Urothelium cell line (cell line): Measurements from ENCODE around the gene ANKRD33.

Experiments
- DNase-seq: peaks from one replicate; pipeline ENCODE4 v3.0.0; 2011; ENCODE audit warnings: low spot score, mixed read lengths
- FAIRE-seq: peaks from 2 replicates; lab custom pipeline; 2011; peaks lifted over from hg19 to GRCh38; lab: Jason Lieb, UNC

The ANKRD33 gene, protein sequence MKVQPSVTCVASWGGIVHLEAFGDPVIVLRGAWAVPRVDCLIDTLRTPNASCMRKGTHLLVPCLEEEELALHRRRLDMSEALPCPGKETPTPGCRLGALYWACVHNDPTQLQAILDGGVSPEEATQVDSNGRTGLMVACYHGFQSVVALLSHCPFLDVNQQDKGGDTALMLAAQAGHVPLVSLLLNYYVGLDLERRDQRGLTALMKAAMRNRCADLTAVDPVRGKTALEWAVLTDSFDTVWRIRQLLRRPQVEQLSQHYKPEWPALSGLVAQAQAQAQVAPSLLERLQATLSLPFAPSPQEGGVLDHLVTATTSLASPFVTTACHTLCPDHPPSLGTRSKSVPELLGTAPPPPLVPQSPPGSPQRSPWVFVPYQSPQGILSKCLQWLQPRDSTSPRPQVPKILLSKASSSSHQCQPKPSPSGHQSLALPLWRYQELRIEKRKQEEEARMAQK

DNA sequence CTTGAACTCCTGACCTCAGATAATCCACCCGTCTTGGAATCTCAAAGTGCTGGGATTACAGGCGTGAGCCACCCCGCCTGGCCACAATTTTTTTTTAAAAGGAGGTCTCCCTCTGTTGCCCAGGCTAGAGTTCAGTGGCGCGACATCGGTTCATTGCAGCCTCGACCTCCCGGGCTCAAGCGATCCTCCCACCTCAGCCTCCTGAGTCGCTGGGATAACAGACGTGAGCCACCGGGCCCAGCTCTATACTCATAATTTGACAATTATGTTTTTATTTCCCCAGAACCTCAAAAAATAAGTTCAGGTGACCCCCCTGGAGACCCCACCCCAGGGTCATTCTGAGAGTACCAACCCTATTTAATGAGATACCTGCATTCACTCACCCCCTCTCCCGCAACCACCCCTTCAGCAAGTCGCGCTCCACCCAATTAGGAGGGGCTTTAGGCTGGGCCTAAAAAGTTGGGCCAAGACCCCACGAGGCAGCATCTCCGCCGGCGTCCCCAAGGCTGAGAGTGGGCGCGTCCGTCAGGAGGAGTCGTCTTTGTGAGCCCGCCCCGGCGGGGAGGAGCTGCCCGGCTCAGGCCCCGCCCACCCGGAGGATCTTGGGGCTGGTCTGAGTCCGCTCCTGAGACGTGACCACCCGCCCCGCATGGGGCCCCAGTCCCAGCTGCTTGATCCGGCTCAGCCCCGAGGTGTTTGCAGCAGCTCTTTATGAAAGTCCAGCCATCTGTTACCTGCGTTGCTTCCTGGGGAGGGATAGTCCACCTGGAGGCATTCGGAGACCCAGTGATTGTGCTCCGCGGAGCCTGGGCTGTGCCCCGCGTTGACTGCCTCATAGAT is at the start of gene ANKRD33:
Gene ANKRD33, plus strand, starts transcription at position 628 of the 840 bp plus-strand sequence. Its CDS starts 84 bp downstream, at position 712.
- FAIRE-seq: no peak
- no peak for DNase-seq

DNA sequence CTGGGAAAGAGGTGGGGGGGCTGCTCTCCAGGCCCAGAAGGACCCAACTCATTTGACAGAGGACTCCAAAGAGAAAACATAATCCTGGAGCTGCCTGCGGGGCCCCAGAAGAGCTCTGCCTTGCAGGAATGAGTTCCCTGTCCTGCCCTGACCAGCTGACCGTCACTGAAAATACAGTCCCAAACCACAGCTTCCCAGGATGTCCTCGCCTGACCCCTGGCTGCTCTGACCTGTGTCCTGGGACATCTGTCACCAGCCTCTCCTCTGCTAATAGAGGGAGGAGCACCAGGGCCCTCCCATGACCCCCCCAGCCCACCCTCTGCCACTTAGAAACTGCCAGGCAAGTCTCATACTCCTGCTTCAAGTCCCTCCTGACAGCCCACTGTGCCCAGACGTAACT is 49.1 kb upstream of the ANKRD33 start:
- DNase-seq (no peak), FAIRE-seq (no peak)

DNA sequence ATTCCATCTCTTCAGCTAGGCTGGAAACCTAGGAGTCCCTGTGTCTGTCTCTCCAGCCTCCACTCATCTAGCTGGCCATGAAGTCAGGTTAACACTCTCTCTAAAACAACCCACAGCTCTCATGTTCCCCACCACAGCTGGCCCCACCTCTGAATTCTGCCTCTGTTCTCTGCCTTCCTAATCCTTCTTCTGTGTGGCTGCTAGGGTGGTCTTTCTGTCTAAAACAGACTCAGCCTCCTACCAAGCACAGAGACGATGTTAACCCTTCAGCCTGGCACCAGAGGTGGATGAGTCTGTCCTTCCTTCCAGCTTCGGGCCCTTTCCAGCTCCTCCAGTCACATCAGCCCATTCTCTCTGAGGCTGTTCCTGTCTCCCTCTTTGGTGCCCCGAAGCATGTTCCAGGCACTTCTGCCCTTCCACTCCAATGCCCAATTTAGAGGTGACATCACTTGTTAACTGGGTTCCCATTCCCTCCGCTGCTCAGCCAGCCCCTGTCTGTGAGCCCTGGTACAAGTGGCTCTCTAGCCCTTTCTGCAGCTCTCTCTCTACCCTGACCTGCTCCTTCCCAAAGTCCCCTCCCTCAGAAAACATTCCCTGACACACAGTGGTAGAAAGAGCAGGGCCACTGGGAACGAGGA is 48.5 kb upstream of the ANKRD33 start:
- FAIRE-seq (no peak), DNase-seq (no peak)

DNA sequence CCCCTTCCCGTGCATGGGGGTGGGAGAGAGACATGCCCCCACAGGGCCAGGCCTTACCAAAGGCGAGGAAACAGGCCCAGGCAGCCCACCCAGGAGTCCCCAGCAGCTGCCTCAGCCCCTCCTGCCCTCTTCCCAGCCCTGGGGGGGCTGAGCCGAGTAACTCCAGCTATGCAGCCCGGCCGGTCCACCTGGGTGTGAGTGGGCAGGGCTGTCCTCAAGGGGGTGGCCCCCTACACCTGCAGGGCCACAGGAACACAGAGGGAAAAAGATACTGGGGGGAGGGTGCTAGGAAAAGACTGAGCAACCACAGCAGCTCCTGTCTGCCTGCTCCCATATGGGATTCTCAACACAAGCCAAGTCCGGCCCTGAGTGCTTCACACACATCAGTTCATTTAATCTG is 46.9 kb upstream of the ANKRD33 start:
- FAIRE-seq: no peak
- no peak for DNase-seq

DNA sequence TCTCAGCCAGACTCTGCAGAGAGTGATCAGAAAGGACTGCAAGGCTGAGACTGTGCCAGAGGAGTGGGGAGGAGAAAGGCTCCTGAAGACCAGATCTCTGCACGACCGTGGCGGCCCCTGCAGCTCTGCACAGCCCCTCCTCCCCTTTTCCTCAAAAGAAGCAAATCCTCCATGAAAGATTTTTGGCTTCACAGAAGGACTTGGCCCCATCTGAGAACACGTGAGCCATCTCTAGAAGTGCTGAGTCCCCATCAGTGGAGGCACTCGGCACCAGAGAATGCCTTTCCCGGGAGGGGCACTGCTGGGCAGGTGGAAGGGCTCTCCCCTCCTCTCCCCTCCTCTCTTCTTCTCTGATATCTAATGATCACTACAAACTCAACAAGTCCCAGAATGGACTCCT is 46.2 kb upstream of the ANKRD33 start:
- DNase-seq: no peak
- no peak for FAIRE-seq

DNA sequence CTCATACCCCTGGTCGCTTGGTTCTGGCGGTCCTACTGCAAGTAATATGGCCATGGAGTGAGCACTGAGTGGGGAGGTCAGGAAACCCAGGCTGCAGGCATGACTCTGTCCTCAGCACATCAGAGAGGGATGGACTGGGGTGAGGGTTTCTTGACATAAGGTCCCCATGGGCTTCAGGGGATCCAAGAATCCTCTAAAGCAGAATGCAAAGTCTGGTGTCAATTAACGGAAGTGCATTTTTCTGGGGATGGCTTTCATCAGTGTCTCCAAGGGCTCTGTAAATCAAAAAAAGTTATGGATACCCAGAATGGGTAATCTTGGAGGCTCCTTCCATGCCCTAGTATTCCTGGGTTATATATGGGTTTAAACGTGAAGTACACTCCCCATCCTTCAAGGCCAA is 43.0 kb upstream of the ANKRD33 start:
- DNase-seq (no peak), FAIRE-seq (no peak)

DNA sequence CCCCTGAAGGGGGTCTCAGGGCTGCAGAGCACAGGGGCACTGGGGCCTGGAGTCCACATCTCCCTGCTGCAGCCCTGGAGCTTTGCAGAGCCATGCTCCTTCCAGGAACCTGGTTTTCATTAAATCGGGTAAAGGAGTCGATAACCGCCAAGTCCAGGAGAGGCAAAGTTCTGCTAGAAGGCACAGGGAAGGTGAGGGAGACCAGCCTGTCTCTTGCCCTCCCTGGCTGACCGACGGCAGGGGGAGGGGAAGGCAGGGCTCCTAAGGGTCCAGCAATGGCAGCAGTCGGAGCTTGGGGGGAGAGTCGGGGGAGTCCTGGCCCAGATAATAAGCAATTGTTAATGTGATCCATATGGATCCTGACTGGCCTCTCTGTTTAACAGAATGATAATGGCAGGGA is 42.4 kb upstream of the ANKRD33 start:
- no peak for DNase-seq
- no peak for FAIRE-seq

DNA sequence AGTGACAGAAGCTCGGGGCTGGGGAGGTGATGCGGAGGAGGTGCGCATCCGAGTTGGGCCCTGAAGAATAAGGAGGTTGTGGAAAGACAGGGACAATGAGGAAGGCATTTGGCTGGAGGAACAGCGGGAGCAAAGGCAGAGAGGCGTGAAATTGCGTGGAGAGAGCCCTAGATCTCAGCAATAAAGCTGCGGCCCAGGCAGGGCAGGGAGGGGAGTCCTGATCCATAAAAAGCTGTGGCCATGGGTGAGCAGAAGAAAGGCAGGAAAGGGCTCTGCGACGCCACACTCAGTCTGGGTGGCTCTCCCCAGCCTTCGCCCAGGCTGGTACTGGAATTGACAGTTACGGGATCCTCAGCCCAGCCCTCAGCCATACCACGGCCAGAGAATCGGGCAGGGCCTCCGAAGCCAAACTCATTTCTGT is 41.6 kb upstream of the ANKRD33 start:
- FAIRE-seq: no peak

DNA sequence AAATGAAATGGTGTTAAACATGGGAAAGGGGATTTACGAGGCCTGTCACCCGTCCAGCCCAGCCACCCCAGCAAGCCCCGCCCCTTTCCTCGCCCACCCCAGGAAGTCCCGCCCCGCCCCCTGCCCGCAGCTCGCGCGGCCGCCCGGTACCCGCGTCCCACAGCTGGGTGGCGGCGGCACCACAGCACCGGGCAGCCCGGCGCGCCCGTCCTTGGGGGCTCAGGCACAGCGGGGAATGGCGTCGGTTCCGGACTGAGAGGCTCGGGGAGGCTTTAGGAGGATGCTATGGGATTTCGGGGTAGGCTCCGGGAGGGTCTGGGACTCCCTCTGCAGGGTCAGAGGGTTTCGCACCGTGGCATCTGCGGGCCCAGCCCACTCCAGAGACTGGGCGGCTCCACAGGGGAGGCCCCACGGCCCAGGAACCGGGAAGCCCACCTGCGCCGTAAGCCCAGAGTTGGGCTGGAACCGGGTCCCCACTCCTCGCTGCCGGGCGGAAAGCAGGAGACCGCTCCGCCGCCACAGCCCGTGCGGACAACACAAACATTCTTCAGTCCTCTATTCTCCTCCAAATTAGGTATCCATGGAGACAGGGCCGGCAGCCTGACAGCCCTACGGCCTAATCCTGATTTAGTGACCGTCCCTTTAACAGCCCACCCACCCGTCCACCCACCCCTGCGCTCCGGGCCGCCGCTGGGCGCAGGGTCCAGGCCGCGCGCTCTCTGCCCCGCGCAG is 40.8 kb upstream of the ANKRD33 start:
- FAIRE-seq (no peak), DNase-seq (peak; percentile 76)

More for the DNA sequence above, 41.6 kb upstream of the ANKRD33 start:
- no peak for DNase-seq

DNA sequence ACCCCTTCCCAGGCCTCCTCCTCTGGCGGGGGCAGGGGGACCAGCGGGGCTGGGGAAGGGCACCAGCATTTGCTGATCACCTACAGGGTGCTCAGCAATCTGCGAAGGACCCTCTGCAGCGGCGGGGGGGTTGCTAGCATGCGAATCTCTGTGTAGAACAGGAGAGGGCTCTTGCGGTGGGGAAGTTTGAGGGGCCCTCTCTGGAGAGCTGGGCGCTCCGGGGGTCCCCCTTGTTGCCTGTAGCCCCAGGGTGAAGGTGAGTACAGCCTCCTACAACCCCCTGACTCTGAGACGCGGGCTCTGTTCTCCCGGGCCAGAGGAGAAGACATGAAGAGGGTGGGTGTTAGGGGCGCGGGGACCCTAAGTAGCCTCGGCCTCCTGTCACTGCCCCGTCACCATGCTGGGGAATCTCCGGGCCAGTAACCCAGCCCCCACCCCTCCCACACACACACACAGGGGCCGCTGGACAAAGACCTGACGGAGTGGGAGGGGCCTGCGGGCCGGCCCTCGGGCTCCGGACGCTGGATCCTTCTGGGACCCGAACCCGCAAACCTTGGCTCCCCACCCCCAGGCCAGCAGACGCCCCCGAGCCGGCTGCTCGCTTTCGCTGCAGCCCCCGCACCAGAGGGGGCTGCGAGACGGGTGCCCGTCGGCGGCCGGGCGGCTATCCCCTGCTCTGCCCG is 40.1 kb upstream of the ANKRD33 start:
- DNase-seq: peak; percentile 40
- FAIRE-seq: no peak

DNA sequence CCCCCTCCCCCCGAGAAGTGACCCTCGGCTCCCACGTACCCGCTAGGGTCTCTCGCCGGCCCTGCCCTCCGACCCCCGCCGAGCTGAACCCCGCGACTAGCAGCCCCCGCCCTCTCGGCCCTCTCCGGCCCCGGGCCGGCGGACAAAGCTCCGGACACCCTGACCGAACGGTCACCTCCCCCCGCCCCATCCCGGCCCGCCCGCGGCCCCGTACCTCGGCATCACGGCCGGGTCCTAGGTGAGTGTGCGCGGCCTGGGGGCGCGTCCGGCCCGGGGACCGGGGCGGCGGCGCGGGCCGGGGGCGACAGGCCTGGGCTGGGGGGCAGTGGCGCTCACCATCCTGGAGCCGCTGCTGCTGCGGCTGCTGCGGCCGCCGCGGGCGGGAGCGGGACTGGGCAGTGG is 39.6 kb upstream of the ANKRD33 start, which contains the start of gene FIGNL2:
Gene FIGNL2, minus strand, starts transcription at position 393 of the 402 bp plus-strand sequence. CDS start 26,305 bp downstream, outside the sequence.
- DNase-seq (no peak), FAIRE-seq (no peak)

DNA sequence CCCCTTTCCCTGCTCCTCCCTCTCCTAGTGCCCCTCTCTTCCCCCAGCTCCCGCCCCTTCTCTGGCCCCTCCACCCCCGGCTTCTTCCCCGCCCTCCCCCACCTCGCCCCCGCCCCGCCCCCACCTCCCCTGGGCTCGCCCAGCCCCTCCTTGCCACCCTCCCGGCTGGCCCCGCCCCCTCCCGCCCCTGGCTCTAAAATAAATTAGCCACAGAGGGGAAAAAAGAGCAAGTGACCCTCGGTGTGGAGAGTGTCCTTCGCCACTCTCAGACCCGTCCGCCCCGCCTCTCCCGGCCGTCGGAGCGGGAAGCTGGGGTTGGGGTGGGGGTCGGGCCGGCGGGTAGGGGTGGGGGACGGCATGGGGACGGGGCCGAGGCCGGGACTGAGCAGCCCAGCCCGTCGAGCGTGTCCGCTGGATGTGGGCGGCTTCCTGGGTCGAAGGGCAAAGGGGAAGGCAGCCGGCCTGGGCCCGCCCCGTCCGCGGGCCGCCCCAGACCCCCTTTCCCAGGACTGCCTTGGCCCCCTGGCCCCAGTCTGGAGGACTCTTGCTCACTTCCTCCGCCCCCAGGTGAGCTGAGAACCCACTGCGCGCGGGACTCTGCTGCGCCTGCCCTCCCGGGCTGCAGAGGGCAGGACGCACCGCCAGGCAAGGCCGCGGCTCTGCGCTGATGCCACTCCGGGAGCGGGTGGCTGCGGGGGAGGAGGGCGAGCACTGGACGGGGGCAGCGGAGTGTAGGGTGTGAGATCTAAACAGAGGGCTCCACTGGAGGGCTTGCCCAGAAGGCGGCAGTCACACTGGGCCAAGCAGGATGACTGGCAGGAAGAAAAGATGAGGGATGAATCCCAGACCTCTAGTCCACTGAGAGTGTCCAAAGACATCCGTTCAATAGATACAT is 38.8 kb upstream of the ANKRD33 start:
- peak; percentile 49 for DNase-seq
- FAIRE-seq: no peak

DNA sequence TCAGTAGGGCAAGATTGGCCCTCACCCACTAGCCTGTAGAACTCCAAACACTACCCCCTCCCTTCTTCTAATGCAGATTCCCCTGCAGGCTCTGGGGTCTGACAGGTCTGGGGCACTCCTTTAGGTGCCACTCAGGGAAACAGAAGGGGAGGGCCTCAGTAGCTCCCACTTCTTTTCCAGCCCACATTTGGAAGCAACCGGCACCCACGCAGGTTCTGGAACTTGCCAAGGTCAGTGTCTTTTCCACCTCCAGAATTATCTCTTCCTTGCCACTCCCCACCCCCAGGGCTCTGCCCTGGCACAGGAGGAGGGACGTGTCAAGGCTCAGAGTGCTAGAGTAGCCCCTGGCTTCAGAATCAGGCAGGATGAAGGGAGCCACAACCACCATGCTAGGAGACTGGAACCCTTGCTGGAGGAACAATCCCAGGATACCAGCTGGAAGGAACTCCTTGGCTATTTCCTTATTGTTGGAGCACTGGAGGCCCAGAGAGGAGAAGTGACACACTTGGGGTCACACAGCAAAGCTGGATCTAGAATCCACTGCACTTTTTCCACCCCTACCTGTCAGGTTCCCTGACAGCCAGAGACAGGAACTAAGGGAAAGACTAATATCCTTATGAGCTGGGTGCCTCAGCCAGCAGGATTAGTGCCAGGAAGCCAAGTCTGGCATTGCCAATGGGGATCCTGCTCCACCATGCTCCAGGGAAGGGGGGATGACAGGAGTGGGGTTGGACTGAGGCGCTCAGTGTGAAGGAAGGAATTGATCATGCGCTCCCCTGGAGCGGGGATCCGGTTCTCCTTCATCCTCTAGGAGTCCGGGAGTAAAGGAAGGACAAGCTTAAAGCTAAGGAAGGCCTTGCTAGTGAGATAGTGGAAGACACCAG is 37.6 kb upstream of the ANKRD33 start:
- no peak for DNase-seq
- no peak for FAIRE-seq

DNA sequence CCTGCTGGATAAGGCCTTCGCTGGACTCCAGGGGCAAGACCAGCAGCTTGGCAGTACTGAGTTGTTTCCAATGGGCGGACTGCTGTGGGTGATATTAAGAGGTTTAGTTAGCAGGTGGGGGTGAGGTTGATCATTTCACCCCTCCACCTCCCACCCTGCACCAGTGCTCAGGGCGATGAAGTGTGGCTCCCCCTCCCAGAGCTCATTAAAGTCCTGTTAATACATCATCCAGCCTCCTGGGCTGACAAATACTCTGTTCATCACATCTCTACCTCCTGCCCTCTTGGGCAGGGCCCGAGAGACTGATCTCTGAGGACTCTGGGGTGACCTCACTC is 37.0 kb upstream of the ANKRD33 start:
- FAIRE-seq (no peak), DNase-seq (no peak)

DNA sequence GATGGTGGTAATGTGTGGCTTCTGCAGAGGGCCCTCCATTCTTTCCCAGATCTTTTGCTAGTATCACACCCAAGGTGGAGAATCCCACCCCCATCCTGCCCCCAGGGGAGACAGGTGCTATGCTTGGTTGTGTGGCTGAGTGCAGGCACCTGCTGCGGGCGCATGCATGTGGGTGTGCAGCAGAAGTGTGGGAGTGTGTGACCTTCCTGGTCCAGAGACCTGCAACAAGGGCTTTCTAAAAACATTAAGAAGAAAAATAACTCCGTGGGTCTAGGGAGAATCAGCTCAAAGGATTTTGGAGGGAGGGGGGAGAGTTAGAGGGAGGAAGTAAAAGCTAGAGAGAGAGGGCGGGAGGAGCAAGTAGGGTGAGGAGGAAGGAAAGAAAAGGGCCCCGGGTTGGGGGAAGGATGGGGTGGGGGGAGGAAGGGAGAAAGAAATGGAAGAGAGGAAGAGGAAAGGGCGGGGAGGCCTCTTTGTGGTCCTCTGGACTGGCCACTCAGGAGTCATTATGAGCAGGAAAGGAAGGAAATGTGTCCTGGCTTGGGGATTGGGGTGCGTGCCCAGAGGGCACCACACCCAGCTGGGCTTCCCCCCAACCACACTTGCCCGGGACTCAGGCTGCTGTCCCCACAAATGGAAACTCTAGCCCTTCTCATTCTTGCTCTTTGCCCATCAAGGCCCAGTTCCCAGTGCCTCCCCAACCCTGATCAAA is 36.3 kb upstream of the ANKRD33 start:
- FAIRE-seq (no peak), DNase-seq (no peak)

DNA sequence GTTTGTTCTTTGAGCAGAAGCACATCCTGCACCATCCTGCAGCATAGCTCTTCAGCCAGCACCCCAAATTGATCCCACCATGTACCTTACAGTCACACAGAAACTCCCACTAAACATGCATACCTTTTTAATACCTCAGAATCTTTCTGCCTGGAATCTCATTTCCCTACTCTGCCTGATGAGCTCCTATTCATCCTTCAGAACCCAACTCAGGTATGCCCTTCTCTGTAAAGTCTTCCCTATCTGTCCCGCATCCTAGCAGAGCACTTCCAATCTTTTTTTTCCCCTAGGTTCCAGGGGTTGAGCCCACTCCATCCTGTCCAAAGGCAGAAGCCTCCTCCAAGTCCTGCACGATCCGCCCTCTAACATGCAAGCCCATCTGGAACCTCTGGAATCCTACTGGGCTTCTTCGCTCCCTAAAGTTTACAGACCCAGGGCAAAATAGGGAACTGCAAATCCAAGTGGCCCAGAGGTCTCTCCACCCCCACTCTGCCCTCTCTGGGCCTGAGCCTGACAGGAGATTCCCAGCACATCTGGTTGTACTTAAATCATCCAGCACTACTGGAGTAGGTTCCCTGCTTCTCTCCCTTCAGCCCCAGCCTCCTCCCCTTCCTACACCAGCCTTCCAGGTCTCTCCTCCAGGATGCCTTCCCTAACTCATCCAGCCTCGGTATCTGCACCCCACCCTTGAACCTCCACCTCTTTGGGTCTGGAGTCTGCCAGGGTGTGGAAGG is 35.3 kb upstream of the ANKRD33 start:
- DNase-seq (no peak), FAIRE-seq (peak; percentile 37)
